ENCODE measurements around the gene HERC5.
"Not testable (repeated sequence)": the region's sequence is repeated elsewhere in the genome, so short reads cannot be mapped to it uniquely, and the experiment has no call there.

The HERC5 gene

DNA sequence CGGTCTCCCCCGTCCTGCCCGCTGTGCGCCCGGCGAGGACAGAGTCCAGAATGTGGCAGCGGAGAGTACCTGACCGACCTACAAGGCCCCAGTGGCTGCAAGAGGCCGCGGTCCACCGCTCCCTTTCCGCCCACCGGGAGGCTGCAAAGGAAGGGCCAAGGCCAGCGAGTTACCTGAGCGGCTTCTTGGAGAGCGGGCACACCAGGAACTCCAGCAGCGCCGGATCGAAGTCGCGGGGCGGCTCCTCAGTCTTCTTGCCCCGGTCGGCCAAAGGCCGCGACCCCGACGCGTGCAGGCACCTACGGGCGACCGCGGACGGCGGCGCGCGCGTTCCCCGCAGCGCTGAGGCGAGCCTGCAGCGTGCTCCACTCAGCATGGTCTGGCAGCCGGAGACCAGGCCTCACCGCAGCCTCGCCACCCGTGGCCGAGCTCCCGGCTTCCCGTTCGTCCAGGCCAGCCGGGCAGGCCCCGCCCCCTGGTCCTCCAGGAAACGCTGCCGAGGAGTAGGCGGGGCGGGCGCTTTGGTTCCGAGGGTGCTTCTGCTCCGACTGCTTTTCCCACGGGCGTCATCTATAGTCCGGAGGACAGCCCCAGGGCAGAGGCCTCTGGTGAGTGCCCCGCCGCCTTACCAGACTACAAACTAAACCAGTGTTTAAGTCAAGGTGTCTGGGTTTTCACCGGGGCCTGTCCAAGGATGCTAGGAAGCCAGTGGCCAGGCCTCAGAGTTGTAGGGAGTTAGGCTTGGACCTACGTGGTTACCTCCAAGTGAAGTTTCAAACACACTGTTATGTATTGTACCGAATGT lies 66.6 kb downstream of the HERC5 start, which contains the start of gene PYURF:
Gene PYURF, minus strand, starts transcription at position 452 of the 805 bp plus-strand sequence. Its CDS starts 76 bp downstream, at position 376.
- DNase-seq: peak; percentile 81

DNA sequence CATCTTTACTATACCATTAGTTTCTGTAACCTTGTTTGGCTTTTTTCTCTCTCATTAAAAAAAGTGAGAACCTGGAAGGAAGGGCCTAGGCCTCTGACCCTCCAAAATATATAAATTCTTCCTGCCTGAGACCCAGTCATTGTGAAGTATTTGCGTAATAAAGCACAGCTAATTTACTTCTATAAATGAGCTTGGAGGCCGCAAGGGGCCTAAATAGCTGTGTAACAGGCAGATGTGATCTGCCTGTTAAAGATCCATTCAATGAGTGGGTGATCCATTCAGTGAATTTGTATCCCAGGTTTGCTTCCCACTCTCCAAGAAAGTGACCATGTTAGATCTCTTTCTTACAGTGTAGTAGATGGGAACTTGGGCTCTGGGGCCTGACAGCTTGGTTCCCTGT lies 67.3 kb downstream of the HERC5 start:
- DNase-seq: no peak

DNA sequence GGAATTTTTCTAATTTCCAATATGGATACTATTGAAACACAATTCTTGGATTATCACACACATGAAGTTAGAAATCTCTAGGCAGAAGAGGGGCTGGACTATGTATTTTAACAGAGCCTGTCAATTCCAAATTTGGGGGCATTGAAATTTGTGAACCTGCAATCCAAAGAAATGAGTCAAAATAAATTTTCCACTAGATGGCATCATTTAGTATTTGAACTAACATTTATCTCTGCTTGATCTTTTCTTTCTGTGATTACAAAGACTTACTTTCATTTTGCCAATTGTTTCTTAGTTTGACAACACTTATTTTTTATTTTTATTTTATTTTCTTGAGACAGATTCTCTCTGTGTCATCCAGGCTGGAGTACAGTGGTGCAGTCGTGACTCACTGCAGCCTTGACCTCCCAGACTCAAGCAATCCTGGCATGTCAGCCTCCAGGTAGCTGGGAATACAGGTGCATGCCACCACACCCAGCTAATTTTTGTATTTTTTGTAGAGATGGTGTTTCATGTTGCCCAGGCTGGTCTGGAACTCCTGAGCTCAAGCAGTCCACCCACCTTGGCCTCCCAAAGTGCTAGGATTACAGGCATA lies 69.4 kb downstream of the HERC5 start:
- no peak for DNase-seq

DNA sequence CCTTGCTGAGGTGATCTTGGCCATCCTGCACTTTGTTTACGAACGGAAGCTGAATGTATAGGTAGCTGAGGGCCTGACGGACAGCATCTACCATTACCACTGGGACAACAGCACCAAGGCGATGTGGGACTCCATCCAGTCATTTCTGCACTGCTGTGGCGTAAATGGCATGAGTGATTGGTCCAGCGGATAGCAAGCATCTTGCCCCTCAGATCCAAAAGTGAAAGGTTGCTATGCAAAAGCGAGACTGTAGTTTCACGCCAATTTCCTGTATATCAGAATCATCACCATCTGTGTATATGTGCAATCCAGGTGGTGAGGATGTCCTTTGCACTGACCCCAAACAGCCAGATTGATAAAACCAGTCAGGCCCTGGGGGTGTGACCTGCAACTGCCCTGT lies 70.9 kb downstream of the HERC5 start:
- DNase-seq: no peak

DNA sequence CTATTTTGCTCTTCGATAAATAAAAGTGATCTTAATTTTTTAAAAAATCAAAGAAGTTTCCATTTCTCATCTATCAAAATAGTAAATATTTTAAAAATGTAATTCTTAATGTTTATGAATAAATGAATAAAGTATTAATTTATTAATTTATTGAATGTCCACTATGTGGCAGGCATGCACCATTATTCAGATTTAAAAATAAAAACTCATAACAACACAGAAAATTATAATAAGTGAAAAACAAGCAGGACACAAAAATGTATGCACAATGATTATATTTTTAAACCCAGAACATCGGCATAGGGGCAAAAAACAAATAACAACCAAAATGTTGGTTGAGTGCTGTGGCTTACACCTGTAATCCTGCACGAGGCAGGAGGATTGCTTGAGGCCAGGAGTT lies 71.9 kb downstream of the HERC5 start:
- no peak for DNase-seq

DNA sequence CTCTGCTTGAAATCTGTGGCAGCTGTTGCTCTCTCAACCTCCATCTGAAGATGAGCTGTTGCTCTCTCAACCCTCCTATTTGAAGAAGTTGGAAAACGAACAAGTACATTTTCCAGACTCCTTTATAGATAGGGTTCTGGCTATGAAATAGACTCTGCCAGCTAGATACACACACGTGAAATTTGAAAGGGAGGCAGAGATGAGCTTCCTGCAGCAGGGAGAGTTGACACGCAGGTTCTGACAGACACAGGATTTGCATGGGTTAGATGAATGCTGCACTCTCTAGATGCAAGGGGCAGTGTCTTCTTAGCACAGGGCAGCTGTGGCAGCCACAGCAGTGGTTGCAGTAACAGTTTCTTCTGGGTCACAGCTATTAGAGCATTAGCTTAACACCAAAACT lies 74.6 kb downstream of the HERC5 start:
- no peak for DNase-seq

DNA sequence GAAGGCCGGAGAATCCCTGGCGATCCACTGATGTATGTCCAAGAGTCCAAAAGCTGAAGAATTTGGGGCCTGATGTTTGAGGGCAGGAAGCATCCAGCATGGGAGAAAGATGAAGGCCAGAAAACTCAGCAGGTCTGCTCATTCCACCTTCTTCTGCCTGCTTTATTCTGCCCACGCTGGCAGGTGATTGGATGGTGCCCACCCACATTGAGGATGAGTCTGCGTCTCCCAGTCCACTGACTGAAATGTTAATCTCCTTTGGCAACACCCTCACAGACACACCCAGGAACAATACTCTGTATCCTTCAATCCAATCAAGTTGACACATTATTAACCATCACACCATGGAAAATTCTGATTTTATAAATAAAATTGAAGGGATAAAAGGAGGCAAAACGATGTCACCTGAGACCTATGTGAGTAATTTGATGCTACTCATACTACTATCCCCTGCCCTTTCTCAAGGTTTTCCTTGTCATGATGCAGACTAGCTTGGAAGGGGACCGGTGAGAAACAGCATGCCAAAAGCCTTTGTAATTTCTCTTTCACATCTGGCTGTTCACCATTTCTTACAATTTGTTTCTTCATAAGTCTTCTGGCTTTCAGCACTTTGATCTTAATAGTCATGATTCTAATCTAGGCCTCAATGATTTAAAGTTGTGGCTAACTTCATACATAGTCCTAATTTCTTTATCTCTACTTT lies 76.3 kb downstream of the HERC5 start:
- DNase-seq: no peak

DNA sequence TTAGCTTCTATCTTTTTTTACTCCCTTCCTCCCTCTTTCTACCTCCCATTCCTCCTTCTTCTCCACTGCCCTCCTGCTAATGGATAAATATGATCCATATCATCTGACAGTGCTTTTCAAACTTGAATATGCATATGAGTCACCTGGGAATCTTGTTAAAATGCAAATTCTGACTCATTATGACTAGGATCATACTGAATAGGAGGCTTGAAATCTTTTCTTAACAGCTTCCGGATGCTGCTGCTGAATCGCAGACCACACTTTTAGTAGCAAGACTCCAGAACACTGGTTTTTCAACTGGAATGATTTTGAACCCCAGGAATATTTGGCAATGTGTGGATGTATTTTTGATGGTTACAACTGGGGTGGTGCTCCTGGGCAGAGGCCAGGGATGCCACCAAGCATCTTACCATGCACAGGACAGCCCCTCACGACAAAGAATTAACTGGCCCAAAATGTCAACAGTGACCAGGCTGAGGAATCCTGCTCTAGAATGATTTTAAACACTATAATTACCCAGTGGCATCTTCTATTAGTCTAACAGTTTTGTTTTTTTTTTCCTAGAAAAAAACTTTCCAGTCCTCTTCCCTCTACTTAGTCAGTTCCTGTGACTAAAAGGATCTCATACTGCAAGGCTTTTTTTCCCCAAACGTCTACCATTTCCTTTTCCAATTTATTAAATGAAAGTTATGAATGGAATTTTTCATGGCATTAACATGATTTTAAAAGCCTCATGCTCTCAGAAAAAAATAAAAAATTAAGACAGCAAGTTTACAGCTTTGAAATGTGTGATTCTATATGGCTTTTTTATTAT lies 77.2 kb downstream of the HERC5 start:
- no peak for DNase-seq

DNA sequence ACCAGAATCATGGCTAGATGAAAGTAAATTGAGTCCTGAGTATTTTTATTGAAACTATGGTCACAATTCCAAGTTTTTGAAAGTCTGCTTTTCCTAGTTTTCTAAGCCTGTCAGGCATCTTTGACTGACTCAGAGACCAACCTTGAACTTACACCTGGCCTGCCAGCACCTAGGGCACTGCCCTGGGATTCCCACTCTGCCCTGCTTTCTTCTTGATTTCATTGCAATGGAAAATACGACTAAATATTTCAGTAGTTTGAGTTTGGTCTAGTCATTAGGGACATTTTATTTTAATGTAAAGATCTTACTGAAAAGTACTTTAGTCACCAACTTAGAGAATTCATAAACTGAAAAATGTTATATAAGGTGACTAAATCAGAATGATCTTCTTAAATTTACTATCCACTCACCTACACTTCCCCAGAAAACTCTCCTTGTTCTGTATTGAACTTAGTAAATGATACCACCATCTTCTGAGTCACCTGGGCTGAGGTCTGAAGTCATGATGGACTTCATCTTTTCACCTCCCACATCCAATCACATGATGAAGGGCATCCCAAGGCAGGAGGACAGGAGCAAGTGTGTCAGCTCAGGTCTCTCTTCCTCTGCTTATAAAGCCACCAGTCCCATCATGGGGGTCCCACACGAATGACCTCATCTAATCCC lies 78.3 kb downstream of the HERC5 start:
- no peak for DNase-seq

DNA sequence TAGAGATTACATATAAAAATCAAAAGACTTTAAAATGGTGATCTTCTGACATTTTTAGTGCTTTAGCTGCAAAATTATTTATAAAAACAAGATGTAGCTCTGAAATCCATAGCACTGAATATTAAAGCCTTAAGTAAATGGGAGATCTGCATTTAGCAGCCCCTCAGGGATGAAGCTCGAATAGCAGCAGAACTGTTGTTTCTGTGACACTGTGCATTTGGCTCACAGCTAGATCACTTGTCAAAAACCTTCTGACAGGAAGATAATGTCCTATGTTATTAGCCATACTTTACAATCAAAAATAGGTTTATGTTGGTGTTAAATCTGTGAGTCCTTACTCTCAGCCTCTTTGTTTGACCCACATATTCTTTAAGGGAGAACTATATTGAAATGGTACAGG lies 80.8 kb downstream of the HERC5 start:
- DNase-seq: no peak

DNA sequence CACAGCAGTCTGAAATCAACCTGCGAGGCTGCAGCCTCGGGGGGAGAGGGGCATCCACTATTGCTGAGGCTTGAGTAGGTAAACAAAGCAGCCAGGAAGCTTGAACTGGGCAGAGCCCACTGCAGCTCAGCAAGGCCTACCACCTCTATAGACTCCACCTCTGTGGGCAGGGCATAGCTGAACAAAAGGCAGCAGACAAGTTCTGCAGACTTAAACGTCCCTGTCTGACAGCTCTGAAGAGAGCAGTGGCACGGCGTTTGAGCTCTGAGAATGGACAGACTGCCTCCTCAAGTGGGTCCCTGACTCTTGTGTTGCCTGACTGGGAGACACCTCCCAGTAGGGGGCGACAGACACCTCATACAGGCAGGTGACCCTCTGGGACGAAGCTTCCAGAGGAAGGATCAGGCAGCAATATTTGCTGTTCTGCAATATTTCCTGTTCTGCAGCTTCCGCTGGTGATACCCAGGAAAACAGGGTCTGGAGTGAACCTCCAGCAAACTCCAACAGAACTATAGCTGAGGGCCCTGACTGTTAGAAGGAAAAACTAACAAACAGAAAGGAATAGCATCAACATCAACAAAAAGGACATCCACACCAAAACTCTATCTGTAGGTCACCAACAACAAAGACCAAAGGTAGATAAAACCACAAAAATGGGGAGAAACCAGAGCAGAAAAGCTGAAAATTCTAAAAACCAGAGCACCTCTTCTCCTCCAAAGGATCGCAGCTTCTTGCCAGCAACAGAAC lies 82.6 kb downstream of the HERC5 start:
- not testable (repeated sequence) for DNase-seq

DNA sequence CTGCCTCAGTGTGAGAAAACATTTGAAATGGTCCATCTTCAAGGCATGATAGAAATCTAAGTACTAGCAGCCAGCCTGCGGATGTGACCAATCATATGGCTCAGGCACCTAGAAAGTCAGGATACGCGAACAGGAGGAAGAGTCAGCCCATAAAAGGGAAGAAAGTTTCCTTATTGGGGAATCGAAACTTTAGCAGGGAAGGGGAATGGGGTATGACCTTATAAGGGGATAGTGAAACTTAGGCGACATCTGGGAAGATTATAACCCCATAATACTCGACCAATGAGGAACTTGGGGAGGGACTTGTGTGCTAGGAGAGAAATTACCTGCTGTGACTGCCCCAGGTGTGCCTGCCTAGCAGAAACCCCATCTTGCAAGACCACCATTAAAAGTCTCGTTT lies 92.9 kb downstream of the HERC5 start:
- DNase-seq: no peak

Measured in NCI-H187 treated with DMSO at 0.1 percent for 48 hours (cell line).